HG02571 (cell line): ENCODE results near the gene NME9.
"Not testable (repeated sequence)": the region's sequence is repeated elsewhere in the genome, so short reads cannot be mapped to it uniquely, and the experiment has no call there.

Experiments used
- ATAC-seq: cut with Tn5 transposase; IDR thresholded peaks from one replicate; pipeline ENCODE4 v1.9.1; 2021; ENCODE audit warnings: mild to moderate bottlenecking, moderate library complexity; ENCODE audit not compliant: unreplicated experiment

The NME9 gene, protein sequence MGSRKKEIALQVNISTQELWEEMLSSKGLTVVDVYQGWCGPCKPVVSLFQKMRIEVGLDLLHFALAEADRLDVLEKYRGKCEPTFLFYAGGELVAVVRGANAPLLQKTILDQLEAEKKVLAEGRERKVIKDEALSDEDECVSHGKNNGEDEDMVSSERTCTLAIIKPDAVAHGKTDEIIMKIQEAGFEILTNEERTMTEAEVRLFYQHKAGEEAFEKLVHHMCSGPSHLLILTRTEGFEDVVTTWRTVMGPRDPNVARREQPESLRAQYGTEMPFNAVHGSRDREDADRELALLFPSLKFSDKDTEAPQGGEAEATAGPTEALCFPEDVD

GRCh38 chr3:138329127-138329983, at the start of gene NME9:
Gene NME9, minus strand, starts transcription at chr3:138329851. Its CDS starts 516 bp downstream, at chr3:138329335.
- ATAC-seq = peak; percentile 79

DNA sequence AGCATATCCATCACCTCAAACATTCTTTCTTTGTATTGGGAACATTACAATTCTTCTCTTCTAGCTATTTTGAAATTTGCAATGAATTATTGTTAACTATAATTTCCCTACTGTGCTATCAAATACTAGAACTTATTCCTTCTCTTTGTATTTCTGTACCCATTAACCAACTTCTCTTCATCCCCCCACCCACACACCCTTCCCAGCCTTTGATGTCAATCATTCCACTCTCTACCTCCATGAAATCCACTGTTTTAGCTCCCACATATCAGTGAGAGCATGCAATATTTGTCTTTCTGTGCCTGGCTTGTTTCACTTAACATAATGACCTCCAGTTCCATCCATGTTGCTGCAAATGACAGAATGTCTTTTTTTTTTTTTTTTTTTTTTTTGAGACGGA, 49.3 kb upstream of the NME9 start:
- ATAC-seq = no peak

DNA sequence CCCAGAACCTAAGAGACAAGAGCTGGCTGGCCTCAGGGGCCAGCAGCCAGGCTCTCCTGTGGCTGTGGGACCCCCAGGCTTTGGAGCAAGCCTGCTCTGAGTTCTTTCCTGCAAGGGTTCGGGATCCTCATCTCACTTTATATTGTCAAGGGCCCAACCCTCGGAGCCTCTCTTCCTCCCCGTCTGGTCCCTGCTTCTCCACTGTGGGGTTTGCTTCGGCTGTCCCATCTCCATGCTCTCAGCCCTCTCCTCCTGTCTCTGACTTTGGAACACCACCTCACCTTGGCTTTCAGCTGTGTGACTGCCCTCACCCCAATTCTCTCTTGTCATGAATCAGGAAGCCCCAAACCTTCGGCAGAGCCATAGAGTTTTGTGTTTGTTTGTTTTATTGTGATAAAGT, 48.7 kb upstream of the NME9 start:
- ATAC-seq = no peak

GRCh38 chr3:138377804-138378203, 48.2 kb upstream of the NME9 start:
- no peak for ATAC-seq

DNA sequence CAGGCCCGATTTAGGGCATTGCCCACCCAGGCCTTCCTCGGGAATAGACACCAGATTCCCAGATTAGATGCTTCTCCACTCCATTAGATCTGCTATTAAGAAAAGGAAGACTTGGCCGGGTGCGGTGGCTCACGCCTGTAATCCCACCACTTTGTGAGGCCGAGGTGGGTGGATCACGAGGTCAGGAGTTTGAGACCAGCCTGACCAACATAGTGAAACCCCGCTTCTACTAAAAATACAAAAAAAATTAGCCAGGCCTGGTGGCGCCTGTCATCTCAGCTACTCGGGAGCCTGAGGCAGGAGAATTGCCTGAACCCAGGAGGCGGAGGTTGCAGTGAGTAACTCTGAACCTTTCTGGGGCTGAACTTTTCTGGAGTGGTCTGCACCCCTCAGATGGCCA, 47.6 kb upstream of the NME9 start:
- not testable (repeated sequence) for ATAC-seq

DNA sequence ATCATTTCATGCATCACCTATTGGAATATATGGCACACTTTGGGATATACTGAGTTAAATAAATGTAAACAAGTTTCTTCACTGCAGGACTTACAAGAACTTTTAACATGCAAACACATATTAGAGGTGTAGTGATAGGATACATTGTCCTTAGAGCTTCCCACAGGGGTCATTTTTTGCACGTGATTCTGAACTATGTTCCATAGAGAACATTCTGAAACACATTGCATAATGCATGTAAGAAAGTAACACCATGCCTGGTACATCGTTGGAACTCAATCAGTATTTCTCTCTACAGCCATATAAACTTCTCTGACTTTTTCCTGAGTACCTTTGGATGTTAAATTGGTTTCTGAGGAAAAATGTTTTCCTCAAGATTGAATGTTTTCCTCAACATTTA, 47.0 kb upstream of the NME9 start:
- no peak for ATAC-seq

GRCh38 chr3:138375447-138375846, 45.8 kb upstream of the NME9 start:
- ATAC-seq = no peak

DNA sequence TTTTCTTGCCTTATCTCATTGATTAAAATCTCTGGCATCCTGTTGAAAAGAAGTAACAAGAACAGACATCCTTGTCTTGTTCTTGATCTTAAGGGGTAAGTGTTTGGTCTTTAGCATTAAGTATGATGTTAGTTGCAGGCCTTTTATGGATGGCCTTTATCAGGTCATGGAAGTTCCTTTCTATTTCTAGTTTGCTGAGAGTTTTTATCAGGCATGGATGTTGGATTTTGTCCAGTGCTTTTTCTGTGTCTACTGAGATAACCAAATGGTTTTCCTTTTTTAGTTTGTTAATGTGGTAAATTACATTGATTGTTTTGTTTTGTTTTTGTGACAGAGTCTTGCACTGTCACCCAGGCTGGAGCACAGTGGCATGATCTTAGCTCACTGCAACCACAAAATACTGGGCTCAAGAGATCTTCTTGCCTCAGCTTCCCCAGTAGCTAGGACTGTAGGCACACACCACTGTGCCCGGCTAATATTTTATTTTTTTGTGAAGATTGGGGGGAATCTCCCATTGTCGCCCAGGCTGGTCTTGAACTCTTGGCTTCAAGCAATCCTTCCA, 45.0 kb upstream of the NME9 start:
- no peak for ATAC-seq

GRCh38 chr3:138373736-138374094, 44.1 kb upstream of the NME9 start:
- ATAC-seq = no peak

- no peak for ATAC-seq
Observed at GRCh38 chr3:138373087-138373735, 43.6 kb upstream of the NME9 start.

DNA sequence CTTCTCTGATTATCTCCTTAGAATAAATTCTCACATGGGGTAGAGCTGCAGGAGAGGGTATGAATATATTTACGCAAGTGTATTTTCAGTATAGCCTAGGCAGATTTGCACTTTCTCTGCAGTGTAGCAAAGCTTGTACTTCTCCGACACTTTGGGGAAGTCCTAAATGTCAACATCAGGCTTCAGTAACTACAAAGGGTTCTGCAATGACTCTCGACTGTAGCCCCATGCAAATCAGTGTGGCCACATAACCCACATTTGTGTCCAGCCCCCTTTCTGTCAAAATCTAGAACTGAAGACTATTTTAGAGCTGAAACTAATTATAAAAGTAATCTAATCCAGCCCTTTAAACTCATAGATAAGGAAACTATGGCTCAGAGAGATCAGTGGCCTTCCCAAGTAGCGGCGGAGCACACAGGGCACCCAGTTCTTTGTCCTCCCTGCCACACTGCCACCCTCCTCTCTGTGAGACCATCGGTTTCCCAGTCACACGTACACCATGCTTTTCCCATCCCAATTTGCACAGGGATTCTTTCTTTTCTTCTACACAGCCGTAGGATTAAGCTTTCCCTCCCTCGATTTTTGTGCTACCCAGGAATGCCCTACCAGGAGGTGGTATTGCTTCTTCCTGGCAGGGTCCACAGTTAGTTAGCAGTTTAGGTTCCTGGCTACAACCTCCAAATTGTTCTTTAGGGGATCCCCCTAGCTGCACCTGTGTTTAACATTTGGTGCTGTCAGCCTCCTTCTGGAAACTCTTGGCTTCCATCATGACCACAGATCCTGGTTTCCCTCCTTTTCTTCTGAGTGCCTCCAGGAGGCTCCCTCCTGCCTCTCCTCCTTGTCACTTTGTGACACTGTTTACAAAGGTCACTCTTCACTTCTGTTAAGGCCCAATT, 41.7 kb upstream of the NME9 start:
- peak; percentile 99 for ATAC-seq

- ATAC-seq = no peak
Observed at GRCh38 chr3:138370321-138370720, 40.7 kb upstream of the NME9 start.

DNA sequence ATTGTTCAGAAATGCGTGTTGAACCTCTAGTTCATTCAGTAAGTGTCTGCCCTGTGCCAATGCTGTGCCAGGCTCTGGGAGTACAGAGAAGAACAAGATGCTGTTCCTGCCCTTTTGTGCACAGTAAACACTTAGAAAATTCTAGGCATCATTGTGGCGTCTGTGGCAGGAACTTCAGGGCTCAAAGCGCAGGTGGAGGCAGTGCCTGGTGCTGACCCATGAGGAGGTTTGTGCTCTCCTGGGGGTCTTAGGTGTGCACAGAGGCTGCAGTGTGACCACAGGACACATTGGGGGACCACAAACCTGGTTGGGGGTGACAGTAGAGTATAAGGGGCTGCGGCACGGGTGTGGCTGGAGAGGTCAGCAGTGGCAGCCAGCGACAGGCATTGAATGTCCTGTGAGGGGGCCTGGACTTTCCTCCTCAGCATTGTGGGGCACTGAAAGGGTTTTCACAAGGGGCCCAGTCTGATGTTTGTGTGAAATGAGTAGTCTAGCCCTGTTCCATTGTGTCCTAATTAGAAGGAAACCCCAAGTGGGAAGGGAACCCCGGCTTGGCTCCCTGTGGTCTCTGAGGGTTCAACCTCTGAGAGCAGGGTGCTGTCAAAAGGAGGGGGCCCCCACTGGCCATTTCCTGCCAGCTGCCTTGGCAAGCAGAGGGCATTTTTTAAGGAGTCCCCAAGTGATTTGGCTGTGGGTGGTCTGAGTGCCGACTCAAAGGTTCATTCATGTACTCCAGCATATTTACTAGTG, 39.7 kb upstream of the NME9 start:
- ATAC-seq = no peak

DNA sequence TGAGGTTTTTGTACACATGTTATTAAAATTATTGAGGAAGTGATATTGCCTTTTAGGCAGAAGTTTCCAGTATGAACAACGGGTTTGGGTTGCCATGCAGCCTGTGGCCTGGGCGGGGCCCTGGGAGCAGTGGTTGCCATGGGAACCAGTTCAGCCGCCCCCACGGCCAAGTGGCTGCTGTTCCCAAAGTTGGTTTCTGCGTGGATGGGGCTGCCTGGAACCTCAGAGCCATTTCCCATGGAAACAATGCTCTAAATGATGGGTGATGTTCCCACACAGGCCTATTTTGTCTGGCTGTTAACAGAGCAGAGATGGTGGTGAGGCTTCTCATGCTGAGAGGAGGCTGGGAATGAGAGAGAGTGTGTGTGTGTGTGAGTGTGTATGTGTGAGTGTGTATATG, 38.3 kb upstream of the NME9 start:
- ATAC-seq = no peak

DNA sequence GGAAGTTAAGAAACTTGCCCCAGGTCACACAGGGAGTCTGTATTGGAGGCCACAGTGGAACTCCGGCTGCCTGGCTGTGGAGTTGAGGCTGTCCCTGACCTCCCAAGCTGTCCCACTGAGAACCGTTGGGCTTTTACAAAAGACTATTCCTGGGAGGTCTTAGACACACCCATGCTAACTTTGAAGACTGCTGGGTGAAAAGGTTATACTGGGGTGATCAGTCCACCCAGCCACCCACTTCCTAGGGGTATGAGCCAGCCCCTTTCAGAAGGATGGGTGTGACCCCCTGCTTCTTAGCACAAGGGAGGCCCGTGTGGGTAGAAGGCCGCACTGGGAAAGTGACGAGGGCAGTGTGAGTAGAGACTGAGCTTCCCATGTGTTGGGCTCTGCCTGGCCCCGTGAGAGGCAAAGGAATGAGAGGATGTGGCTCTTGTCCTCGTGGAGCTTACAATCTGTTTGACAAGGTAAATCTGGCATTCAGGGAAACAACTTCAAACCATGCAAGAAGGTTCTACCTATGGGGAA, 37.7 kb upstream of the NME9 start:
- no peak for ATAC-seq

DNA sequence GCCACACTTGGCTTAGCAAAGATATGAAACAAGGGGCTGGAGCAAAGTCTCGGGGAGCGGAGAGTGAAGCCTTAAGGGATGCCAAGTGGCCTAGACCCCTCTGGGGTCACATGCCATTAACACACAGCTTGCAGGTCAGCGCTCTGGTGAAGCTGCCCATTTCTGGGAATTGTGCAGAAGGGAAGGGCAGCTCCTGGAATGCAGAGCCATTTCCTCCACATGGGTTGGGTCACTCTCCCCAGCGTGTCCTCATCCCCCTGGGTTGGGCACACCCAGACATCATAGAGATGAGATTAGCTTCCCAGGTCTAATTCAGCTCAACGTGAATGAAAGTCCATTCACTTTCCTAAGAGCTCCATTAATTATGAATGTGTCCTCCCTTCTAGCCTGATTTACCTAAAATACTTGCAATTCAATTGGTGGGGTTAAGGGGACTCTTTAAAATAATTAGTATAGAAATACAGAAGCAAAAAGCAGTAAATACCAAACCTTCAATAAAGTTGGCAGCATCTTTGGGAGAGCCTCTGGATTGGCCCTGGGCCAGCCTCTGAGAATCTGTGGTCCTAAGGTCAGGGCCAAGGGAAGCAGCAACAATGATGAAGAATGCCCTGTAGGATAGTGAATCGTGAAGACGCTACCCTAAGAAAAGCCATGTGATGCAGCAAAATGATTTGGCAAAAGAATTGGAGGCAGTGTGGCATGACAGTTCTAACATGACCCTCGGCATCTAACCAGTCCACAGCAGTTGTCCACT, 36.5 kb upstream of the NME9 start:
- ATAC-seq = no peak

DNA sequence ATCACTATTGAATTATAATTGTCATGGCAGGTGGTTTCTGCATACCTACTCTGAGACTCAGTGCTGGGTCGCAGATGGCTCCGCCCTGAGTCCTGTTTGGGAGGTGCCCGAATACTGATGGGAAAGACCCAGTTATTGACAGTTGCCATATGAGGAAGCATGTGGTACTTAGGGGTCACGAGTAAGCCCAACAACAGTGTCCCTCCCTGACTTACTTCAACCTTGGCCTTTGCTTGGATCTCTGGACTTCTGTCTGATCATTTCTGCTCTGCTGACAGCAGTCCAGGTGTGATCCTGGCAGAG, 35.6 kb upstream of the NME9 start:
- no peak for ATAC-seq

- ATAC-seq = no peak
Observed at GRCh38 chr3:138364356-138365252, 35.0 kb upstream of the NME9 start.
